HEK293T (cell line): ENCODE results near the gene ZNF329.
"Not testable (repeated sequence)": the region's sequence is repeated elsewhere in the genome, so short reads cannot be mapped to it uniquely, and the experiment has no call there.

Source experiments
- CTCF ChIA-PET: fragments of 350-600 bp; formaldehyde crosslinking; extraction: SDS; loops from one replicate; lab custom pipeline; 2021; ENCODE audit warnings: antibody characterized with exemption, inconsistent platforms; lab: Yijun Ruan, JAX
- POLR2A ChIA-PET: fragments of 350-600 bp; formaldehyde crosslinking; extraction: SDS; loops from one replicate; lab custom pipeline; 2020; ENCODE audit warnings: antibody characterized with exemption, inconsistent platforms; lab: Yijun Ruan, JAX
- DNase-seq: peaks from one replicate; pipeline ENCODE4 v3.0.0; 2012; ENCODE audit warnings: mixed read lengths; ENCODE audit errors: extremely low spot score
- ARNT ChIP-seq: fragments of 450-650 bp; IDR thresholded peaks from 2 replicates; pipeline ENCODE4 v1.6.1; 2017; ENCODE audit warnings: mild to moderate bottlenecking
- BHLHE40 ChIP-seq: fragments of 450-650 bp; IDR thresholded peaks from 2 replicates; pipeline ENCODE4 v1.6.1; 2016; ENCODE audit warnings: mild to moderate bottlenecking, moderate library complexity, borderline replicate concordance
- CTBP1 ChIP-seq: fragments of 450-650 bp; IDR thresholded peaks from 2 replicates; pipeline ENCODE4 v1.6.1; 2016; ENCODE audit warnings: borderline replicate concordance
- ELF4 ChIP-seq: fragments of 450-650 bp; IDR thresholded peaks from 2 replicates; pipeline ENCODE4 v1.6.1; 2017; ENCODE audit warnings: antibody characterized with exemption
- FOXA1 ChIP-seq: fragments of 450-650 bp; IDR thresholded peaks from 2 replicates; pipeline ENCODE4 v1.6.1; 2016; ENCODE audit warnings: mild to moderate bottlenecking
- FOXK2 ChIP-seq: fragments of 450-650 bp; IDR thresholded peaks from 2 replicates; pipeline ENCODE4 v1.6.1; 2016; ENCODE audit warnings: mild to moderate bottlenecking
- FOXM1 ChIP-seq: fragments of 450-650 bp; IDR thresholded peaks from 2 replicates; pipeline ENCODE4 v1.6.1; 2017; ENCODE audit warnings: mild to moderate bottlenecking, borderline replicate concordance
- HDGF ChIP-seq: fragments of 450-650 bp; IDR thresholded peaks from 2 replicates; pipeline ENCODE4 v1.6.1; 2017; ENCODE audit warnings: antibody characterized with exemption, borderline replicate concordance
- L3MBTL2 ChIP-seq: fragments of 450-650 bp; conservative IDR thresholded peaks from 2 replicates; pipeline ENCODE4 v1.6.1; 2016; ENCODE audit warnings: mild to moderate bottlenecking
- LEF1 ChIP-seq: fragments of 450-650 bp; IDR thresholded peaks from 2 replicates; pipeline ENCODE4 v1.6.1; 2017; ENCODE audit warnings: mild to moderate bottlenecking, borderline replicate concordance
- NFRKB ChIP-seq: fragments of 450-650 bp; IDR thresholded peaks from 2 replicates; pipeline ENCODE4 v1.6.1; 2016; ENCODE audit warnings: mild to moderate bottlenecking, moderate library complexity
- PKNOX1 ChIP-seq: fragments of 450-650 bp; IDR thresholded peaks from 2 replicates; pipeline ENCODE4 v1.6.1; 2016
- SP1 ChIP-seq: fragments of 450-650 bp; IDR thresholded peaks from 2 replicates; pipeline ENCODE4 v1.6.1; 2017
- SUZ12 ChIP-seq: fragments of 450-650 bp; IDR thresholded peaks from 2 replicates; pipeline ENCODE4 v1.6.1; 2016; ENCODE audit warnings: mild to moderate bottlenecking
- TARDBP ChIP-seq: fragments of 450-650 bp; IDR thresholded peaks from 2 replicates; pipeline ENCODE4 v1.6.1; 2016
- ZNF384 ChIP-seq: fragments of 450-650 bp; IDR thresholded peaks from 2 replicates; pipeline ENCODE4 v1.6.1; 2016

Gene ZNF329

GRCh38 chr19:58154679-58155648 is 4.4 kb upstream of the ZNF329 start:
- ChIA-PET CTCF (no interaction called here), POLR2A (interaction anchor here (0.6 kb wide), 1 partner anchor 129 kb away, joined by 3 read pairs; no protein-coding TSS in a partner anchor)
- DNase-seq = peak; percentile 79
- TF ChIP-seq ELF4 (peak; percentile 45; the same call in 1 of the 2 replicates), FOXA1 (no peak)

- TF ChIP-seq FOXK2 = no peak
- no peak for DNase-seq
- ChIA-PET POLR2A (no interaction called here), CTCF (no interaction called here)
Observed at GRCh38 chr19:58154287-58154678, 3.7 kb upstream of the ZNF329 start.

GRCh38 chr19:58153386-58153785 is 2.8 kb upstream of the ZNF329 start:
- ChIA-PET POLR2A (no interaction called here), CTCF (no interaction called here)
- DNase-seq = no peak
- no peak for TF ChIP-seq FOXK2
- no peak for TF ChIP-seq HDGF
- TF ChIP-seq ZNF384 = no peak
- no peak for TF ChIP-seq CTBP1
- TF ChIP-seq ARNT = no peak
- no peak for TF ChIP-seq SP1

- DNase-seq, CTCF ChIA-PET, POLR2A ChIA-PET: not testable (repeated sequence)
Observed at GRCh38 chr19:58147475-58147874, 3.1 kb downstream of the ZNF329 start.

- DNase-seq = no peak
- CTCF ChIA-PET = no interaction called here
- TF ChIP-seq TARDBP (no peak), LEF1 (no peak), FOXA1 (no peak), FOXK2 (no peak), FOXM1 (no peak), L3MBTL2 (no peak), ZNF384 (no peak), HDGF (no peak), ELF4 (no peak)
- POLR2A ChIA-PET = no interaction called here
Observed at GRCh38 chr19:58145849-58146248, 4.7 kb downstream of the ZNF329 start.

- ChIA-PET POLR2A (no interaction called here), CTCF (no interaction called here)
- no peak for DNase-seq
- TF ChIP-seq ZNF384 (no peak), BHLHE40 (no peak), TARDBP (no peak), NFRKB (no peak), FOXM1 (no peak), FOXA1 (no peak), SUZ12 (no peak), ARNT (no peak), FOXK2 (no peak), LEF1 (no peak), PKNOX1 (no peak), L3MBTL2 (no peak), SP1 (no peak), HDGF (no peak), ELF4 (no peak)
Observed at GRCh38 chr19:58134244-58134643, 16.3 kb downstream of the ZNF329 start.

- ChIA-PET POLR2A (no interaction called here), CTCF (no interaction called here)
- DNase-seq = no peak
- TF ChIP-seq HDGF = no peak
- TF ChIP-seq ARNT = no peak
Observed at GRCh38 chr19:58129284-58129683, 21.3 kb downstream of the ZNF329 start.

- CTCF ChIA-PET = no interaction called here
- no peak for TF ChIP-seq CTBP1
- no peak for DNase-seq
- POLR2A ChIA-PET = no interaction called here
Observed at GRCh38 chr19:58128041-58128685, 22.4 kb downstream of the ZNF329 start.

- ChIA-PET POLR2A (no interaction called here), CTCF (no interaction called here)
- no peak for TF ChIP-seq CTBP1
- TF ChIP-seq LEF1 = no peak
- TF ChIP-seq ELF4 = no peak
- no peak for TF ChIP-seq ZNF384
- TF ChIP-seq FOXK2 = no peak
- TF ChIP-seq L3MBTL2 = no peak
- no peak for TF ChIP-seq NFRKB
- no peak for TF ChIP-seq TARDBP
- TF ChIP-seq BHLHE40 = no peak
- TF ChIP-seq PKNOX1 = no peak
- no peak for TF ChIP-seq SUZ12
- no peak for TF ChIP-seq ARNT
- DNase-seq = no peak
Observed at GRCh38 chr19:58123354-58123753, 27.2 kb downstream of the ZNF329 start.
